H9 (cell line): ENCODE data around the gene BRSK2. TPM values are rescaled to one million over a fixed set of nuclear protein-coding genes. Genes with fewer than 3 reads are reported as not detected.

Experiments used
- DNase-seq: peaks from one replicate; pipeline ENCODE4 v3.0.0-alpha.2; 2017
- H2AFZ ChIP-seq: one replicate; pipeline ENCODE4 v1.6.1; 2013; ENCODE audit warnings: mild to moderate bottlenecking, low read length, control low read depth, moderate library complexity
- H2AK5ac ChIP-seq: 2 replicates; pipeline ENCODE4 v1.6.1; 2013; ENCODE audit warnings: low read length, control low read depth, mixed read lengths; ENCODE audit not compliant: insufficient read length
- H2BK120ac ChIP-seq: one replicate; pipeline ENCODE4 v1.6.1; 2013; ENCODE audit warnings: low read depth, mild to moderate bottlenecking, low read length, control low read depth, inconsistent platforms; ENCODE audit not compliant: poor library complexity, severe bottlenecking
- H2BK12ac ChIP-seq: 2 replicates; pipeline ENCODE4 v1.6.1; 2013; ENCODE audit warnings: low read length, control low read depth, mixed read lengths, low read depth; ENCODE audit not compliant: insufficient read length
- H2BK15ac ChIP-seq: 2 replicates; pipeline ENCODE4 v1.6.1; 2013; ENCODE audit warnings: low read depth, low read length, control low read depth
- H2BK20ac ChIP-seq: one replicate; pipeline ENCODE4 v1.6.1; 2013; ENCODE audit warnings: low read depth, mild to moderate bottlenecking, low read length, control low read depth, inconsistent platforms; ENCODE audit not compliant: poor library complexity, severe bottlenecking
- H2BK5ac ChIP-seq: 2 replicates; pipeline ENCODE4 v1.6.1; 2013; ENCODE audit warnings: low read length, control low read depth, mixed read lengths; ENCODE audit not compliant: insufficient read length
- H3K14ac ChIP-seq: 2 replicates; pipeline ENCODE4 v1.6.1; 2013; ENCODE audit warnings: low read length, control low read depth; ENCODE audit not compliant: insufficient read depth
- H3K18ac ChIP-seq: 2 replicates; pipeline ENCODE4 v1.6.1; 2013; ENCODE audit warnings: low read depth, mild to moderate bottlenecking, mixed read lengths, low read length, control low read depth; ENCODE audit not compliant: insufficient read length
- H3K23ac ChIP-seq: 2 replicates; pipeline ENCODE4 v1.6.1; 2013; ENCODE audit warnings: low read length, control low read depth, mixed read lengths, low read depth; ENCODE audit not compliant: insufficient read length
- H3K23me2 ChIP-seq: 2 replicates; pipeline ENCODE4 v1.6.1; 2013; ENCODE audit warnings: low read depth, mild to moderate bottlenecking, mixed read lengths, low read length, control low read depth; ENCODE audit not compliant: insufficient read length, poor library complexity, severe bottlenecking
- H3K27ac ChIP-seq: 2 replicates; pipeline ENCODE4 v1.5.1; 2013; ENCODE audit warnings: low read length, control low read depth, mixed read lengths, low read depth; ENCODE audit not compliant: insufficient read length
- H3K27me3 ChIP-seq: 2 replicates; pipeline ENCODE4 v1.6.1; 2013; ENCODE audit warnings: low read length, control low read depth, inconsistent platforms; ENCODE audit not compliant: insufficient read depth
- H3K4ac ChIP-seq: 2 replicates; pipeline ENCODE4 v1.6.1; 2013; ENCODE audit warnings: low read depth, mild to moderate bottlenecking, control low read depth, inconsistent platforms, low read length, moderate library complexity
- H3K4me1 ChIP-seq: 2 replicates; pipeline ENCODE4 v1.6.1; 2013; ENCODE audit warnings: low read length, control low read depth, inconsistent platforms; ENCODE audit not compliant: insufficient read depth
- H3K4me2 ChIP-seq: 2 replicates; pipeline ENCODE4 v1.6.1; 2013; ENCODE audit warnings: low read length, control low read depth, mixed read lengths; ENCODE audit not compliant: insufficient read length, insufficient read depth
- H3K56ac ChIP-seq: 2 replicates; pipeline ENCODE4 v1.6.1; 2013; ENCODE audit warnings: low read depth, mild to moderate bottlenecking, mixed read lengths, low read length, control low read depth; ENCODE audit not compliant: insufficient read length
- H3K79me1 ChIP-seq: 2 replicates; pipeline ENCODE4 v1.6.1; 2013; ENCODE audit warnings: low read depth, mild to moderate bottlenecking, moderate library complexity, low read length, control low read depth, inconsistent platforms; ENCODE audit not compliant: insufficient read depth, poor library complexity, severe bottlenecking
- H3K79me2 ChIP-seq: 2 replicates; pipeline ENCODE4 v1.6.1; 2013; ENCODE audit warnings: low read length, control low read depth, inconsistent platforms; ENCODE audit not compliant: insufficient read depth
- H3K9ac ChIP-seq: 2 replicates; pipeline ENCODE4 v1.6.1; 2013; ENCODE audit warnings: low read length, control low read depth, mixed read lengths; ENCODE audit not compliant: insufficient read length; ENCODE audit errors: extremely low read depth
- H3K9me3 ChIP-seq: one replicate; pipeline ENCODE4 v1.6.1; 2013; ENCODE audit warnings: low read depth, low read length, inconsistent platforms; ENCODE audit not compliant: control insufficient read depth
- H3T11ph ChIP-seq: one replicate; pipeline ENCODE4 v1.6.1; 2013; ENCODE audit warnings: mild to moderate bottlenecking, low read length, control low read depth, inconsistent platforms
- H4K20me1 ChIP-seq: one replicate; pipeline ENCODE4 v1.6.1; 2013; ENCODE audit not compliant: control insufficient read depth, insufficient read length, insufficient read depth
- H4K5ac ChIP-seq: 2 replicates; pipeline ENCODE4 v1.6.1; 2013; ENCODE audit warnings: low read depth, mild to moderate bottlenecking, mixed read lengths, low read length, control low read depth; ENCODE audit not compliant: insufficient read length
- H4K8ac ChIP-seq: replicated peaks from 2 replicates; pipeline ENCODE4 v1.6.1; 2013; ENCODE audit warnings: low read length, control low read depth, mixed read lengths, low read depth; ENCODE audit not compliant: insufficient read length
- H4K91ac ChIP-seq: 2 replicates; pipeline ENCODE4 v1.6.1; 2013; ENCODE audit warnings: low read depth, mild to moderate bottlenecking, moderate library complexity, mixed read lengths, low read length, control low read depth; ENCODE audit not compliant: insufficient read length
- H3K27ac Mint-ChIP-seq, 3 experiments: 2 replicates in 2 of 3; 3 replicates in 1 of 3; pipeline ENCODE4 v1.8.0; 2020 to 2021; ENCODE audit warnings: mixed read lengths in 3 of 3, mild to moderate bottlenecking in 1 of 3, moderate library complexity in 1 of 3
- H3K27me3 Mint-ChIP-seq: 2 replicates; pipeline ENCODE4 v1.8.0; 2021; ENCODE audit warnings: low read depth, mild to moderate bottlenecking, moderate library complexity, mixed read lengths
- H3K36me3 Mint-ChIP-seq, 3 experiments: 2 replicates in 2 of 3; 3 replicates in 1 of 3; pipeline ENCODE4 v1.8.0; 2020 to 2021; ENCODE audit warnings: low read depth in 3 of 3, mixed read lengths in 3 of 3; ENCODE audit not compliant: insufficient read depth in 1 of 3
- H3K4me1 Mint-ChIP-seq, 2 experiments: 2 replicates each; pipeline ENCODE4 v1.8.0; 2020; ENCODE audit warnings: mixed read lengths in 2 of 2
- H3K4me3 Mint-ChIP-seq, 2 experiments: 2 replicates in 1 of 2; 3 replicates in 1 of 2; pipeline ENCODE4 v1.8.0; 2020 to 2021; ENCODE audit warnings: mild to moderate bottlenecking in 2 of 2, mixed read lengths in 2 of 2, moderate library complexity in 1 of 2
- H3K9me3 Mint-ChIP-seq, 2 experiments: 2 replicates in 1 of 2; 3 replicates in 1 of 2; pipeline ENCODE4 v1.8.0; 2020; ENCODE audit warnings: mild to moderate bottlenecking in 2 of 2, mixed read lengths in 2 of 2, moderate library complexity in 1 of 2
- WGBS: extraction: QIAGEN DNeasy Blood & Tissue Kit; methylation state at CpG from one replicate; pipeline ENCODE4 v1.1.7; 2013; ENCODE audit warnings: missing lambda C conversion rate, low lambda C conversion rate, mixed read lengths; ENCODE audit not compliant: insufficient read length; ENCODE audit errors: extremely low coverage; 5-methylcytosine and 5-hydroxymethylcytosine counted together
- total RNA-seq: library from RNA; stranded (reverse); gene quantifications from 2 replicates; pipeline ENCODE4 v1.2.1, GENCODE V29; 2021
- TF ChIP-seq, protein P1 (sequence below): fragments of 200-600 bp; sonication (generic); conservative IDR thresholded peaks from 3 replicates; pipeline ENCODE4 v1.8.0; 2021; ENCODE audit warnings: antibody characterized with exemption, mild to moderate bottlenecking

Gene BRSK2
- total RNA-seq, 1 experiment from 2014 or later, result 28.4 TPM

DNA sequence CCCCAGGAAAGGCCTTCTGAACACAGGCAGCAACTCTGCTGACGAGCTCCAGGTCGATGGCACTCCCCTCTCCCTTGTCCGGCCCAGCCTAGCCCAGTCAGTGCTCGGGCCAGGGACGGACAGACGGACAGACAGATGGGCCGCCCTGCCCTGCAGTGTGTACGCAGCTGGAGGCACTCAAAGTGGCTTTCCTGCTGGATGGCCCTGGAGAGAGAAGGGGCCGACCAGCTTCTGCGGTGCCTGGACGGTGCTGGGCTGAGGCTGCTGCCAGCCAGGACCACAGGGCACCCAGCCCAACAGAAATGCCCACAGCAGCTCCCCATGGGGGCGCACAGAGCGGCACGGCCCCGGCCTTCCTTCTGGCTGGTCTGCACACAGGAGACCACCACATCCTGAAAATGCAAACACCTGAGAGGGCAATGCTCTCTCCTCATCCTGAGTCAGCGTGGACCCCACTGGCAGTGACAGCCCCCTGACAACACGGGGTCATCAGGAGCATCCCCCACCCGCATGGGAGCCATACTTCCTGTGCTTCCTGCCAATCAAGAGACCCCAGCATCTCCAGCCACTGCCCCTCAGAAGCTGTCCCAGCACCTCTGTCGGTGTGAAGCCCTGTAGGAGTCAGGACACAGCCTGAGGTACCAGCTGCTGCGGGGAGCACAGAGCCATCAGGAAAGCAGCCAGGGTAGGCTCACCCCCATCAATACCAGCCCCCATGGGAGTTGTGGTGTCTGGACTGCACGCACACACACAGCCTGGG, 97.5 kb downstream of the BRSK2 start:
- Histone ChIP-seq H3K79me2 (peaks cover 3% of the 10 kb centered on the region; the same call in 1 of the 2 replicates), H3T11ph (no peak overlapping the region), H2BK12ac (no peak overlapping the region), H3K27ac (no peak overlapping the region), H3K23me2 (no peaks in the 10 kb centered on the region), H3K4ac (no peak overlapping the region), H3K9me3 (no peaks in the 10 kb centered on the region), H2BK120ac (no peak overlapping the region), H3K79me1 (peaks cover 3% of the 10 kb centered on the region), H2BK20ac (no peak overlapping the region), H4K5ac (no peak overlapping the region), H4K8ac (no peak overlapping the region), H3K27me3 (no peaks in the 10 kb centered on the region), H2BK5ac (no peak overlapping the region), H3K18ac (no peak overlapping the region), H3K4me2 (no peak overlapping the region), H2AFZ (no peak overlapping the region), H3K23ac (no peak overlapping the region), H2AK5ac (no peak overlapping the region), H4K91ac (no peak overlapping the region), H2BK15ac (no peak overlapping the region), H3K9ac (no peak overlapping the region), H3K56ac (no peak overlapping the region), H3K14ac (no peak overlapping the region), H3K4me1 (no peaks in the 10 kb centered on the region), H4K20me1 (no peaks in the 10 kb centered on the region)
- no peak for DNase-seq
- Mint-ChIP-seq H3K4me1 (peaks cover 0 to 5% of the 10 kb centered on the region in 2 experiments; a peak in 1 of 4 replicates), H3K4me3 (no peak overlapping the region), H3K36me3 (no peaks in the 10 kb centered on the region), H3K9me3 (no peaks in the 10 kb centered on the region), H3K27ac (no peak overlapping the region; a peak in 1 of 7 replicates), H3K27me3 (no peaks in the 10 kb centered on the region)
- no CpG with 5 or more reads among the region's 21 CpGs for WGBS
- TF ChIP-seq, protein P1, sequence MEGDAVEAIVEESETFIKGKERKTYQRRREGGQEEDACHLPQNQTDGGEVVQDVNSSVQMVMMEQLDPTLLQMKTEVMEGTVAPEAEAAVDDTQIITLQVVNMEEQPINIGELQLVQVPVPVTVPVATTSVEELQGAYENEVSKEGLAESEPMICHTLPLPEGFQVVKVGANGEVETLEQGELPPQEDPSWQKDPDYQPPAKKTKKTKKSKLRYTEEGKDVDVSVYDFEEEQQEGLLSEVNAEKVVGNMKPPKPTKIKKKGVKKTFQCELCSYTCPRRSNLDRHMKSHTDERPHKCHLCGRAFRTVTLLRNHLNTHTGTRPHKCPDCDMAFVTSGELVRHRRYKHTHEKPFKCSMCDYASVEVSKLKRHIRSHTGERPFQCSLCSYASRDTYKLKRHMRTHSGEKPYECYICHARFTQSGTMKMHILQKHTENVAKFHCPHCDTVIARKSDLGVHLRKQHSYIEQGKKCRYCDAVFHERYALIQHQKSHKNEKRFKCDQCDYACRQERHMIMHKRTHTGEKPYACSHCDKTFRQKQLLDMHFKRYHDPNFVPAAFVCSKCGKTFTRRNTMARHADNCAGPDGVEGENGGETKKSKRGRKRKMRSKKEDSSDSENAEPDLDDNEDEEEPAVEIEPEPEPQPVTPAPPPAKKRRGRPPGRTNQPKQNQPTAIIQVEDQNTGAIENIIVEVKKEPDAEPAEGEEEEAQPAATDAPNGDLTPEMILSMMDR, result no peak
